Measurements from ENCODE around the gene VPS11.

GRCh38 chr11:119046489-119046888 lies 21.1 kb upstream of the VPS11 start:
- TF ChIP-seq CTCF (conservative IDR thresholded peaks at IDR 0.05; ENCODE audit: low read length) (no peak), EZH2phosphoT487 (IDR thresholded peaks at IDR 0.05; ENCODE audit: borderline replicate concordance) (no peak)
